ENCODE data around the gene ITGA8. TPM values are rescaled to one million over a fixed set of nuclear protein-coding genes. Genes with fewer than 3 reads are reported as not detected.
"Not testable (repeated sequence)": the region's sequence is repeated elsewhere in the genome, so short reads cannot be mapped to it uniquely, and the experiment has no call there.

The ITGA8 gene
- total RNA-seq, 1 donor from 2014 or later, result 0.13 TPM

DNA sequence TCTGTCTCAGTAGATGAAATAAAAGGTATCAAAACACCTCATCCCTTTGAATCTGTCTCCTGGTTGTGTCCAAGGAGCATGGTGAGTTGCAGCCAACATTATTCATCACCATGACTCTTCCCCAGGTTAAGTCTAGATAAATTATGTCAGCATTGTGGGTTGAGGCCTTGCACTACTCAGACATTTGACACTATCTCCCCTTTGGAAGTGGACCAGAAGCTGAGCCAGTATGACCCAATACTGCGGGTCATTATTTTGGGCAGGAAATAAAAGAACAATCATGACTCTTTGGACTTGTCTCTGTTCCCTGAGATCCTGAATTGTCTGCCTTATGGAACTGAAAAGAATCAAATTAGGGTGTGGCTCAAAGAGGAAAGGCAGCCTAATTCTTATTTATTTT is 180.5 kb downstream of the ITGA8 start:
- TF ChIP-seq, protein P1, sequence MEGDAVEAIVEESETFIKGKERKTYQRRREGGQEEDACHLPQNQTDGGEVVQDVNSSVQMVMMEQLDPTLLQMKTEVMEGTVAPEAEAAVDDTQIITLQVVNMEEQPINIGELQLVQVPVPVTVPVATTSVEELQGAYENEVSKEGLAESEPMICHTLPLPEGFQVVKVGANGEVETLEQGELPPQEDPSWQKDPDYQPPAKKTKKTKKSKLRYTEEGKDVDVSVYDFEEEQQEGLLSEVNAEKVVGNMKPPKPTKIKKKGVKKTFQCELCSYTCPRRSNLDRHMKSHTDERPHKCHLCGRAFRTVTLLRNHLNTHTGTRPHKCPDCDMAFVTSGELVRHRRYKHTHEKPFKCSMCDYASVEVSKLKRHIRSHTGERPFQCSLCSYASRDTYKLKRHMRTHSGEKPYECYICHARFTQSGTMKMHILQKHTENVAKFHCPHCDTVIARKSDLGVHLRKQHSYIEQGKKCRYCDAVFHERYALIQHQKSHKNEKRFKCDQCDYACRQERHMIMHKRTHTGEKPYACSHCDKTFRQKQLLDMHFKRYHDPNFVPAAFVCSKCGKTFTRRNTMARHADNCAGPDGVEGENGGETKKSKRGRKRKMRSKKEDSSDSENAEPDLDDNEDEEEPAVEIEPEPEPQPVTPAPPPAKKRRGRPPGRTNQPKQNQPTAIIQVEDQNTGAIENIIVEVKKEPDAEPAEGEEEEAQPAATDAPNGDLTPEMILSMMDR (IDR thresholded peaks at IDR 0.05; ENCODE audit: insufficient read depth, low read length, poor library complexity, severe bottlenecking), result no peak
- no peak for DNase-seq (ENCODE audit: low read depth)
- no peak overlapping the region for H3K4me3 ChIP-seq (ENCODE audit: low read depth, low read length)
- H3K27me3 ChIP-seq (ENCODE audit: control insufficient read depth, insufficient read depth, low read length), result no peaks in the 10 kb centered on the region
- H3K36me3 ChIP-seq (ENCODE audit: control insufficient read depth, insufficient read depth, low read length), result no peaks in the 10 kb centered on the region

DNA sequence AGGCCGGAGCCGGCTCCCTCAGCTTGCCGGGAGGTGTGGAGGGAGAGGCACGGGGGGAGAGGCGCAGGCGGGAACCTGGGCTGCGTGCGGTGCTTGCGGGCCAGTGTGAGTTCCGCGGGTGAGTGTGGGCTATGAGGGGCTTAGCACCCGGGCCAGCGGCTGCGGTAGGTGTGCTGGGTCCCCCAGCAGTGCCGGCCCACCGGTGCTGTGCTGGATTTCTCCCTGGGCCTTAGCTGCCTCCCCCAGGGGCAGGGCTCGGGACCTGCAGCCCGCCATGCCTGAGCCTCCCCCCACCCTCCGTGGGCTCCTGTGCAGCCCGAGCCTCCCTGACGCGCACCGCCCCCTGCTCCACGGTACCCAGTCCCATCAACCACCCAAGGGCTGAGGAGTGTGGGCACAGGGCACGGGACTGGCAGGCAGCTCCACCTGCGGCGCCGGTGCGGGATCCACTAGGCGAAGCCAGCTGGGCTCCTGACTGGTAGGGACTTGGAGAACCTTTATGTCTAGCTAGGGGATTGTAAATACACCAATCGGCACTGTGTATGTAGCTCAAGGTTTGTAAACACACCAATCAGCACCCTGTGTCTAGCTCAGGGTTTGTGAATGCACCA is 184.7 kb downstream of the ITGA8 start:
- H3K27me3 ChIP-seq (ENCODE audit: control insufficient read depth, insufficient read depth, low read length); H3K4me3 ChIP-seq (ENCODE audit: low read depth, low read length); DNase-seq (ENCODE audit: low read depth); H3K36me3 ChIP-seq (ENCODE audit: control insufficient read depth, insufficient read depth, low read length): not testable (repeated sequence)

DNA sequence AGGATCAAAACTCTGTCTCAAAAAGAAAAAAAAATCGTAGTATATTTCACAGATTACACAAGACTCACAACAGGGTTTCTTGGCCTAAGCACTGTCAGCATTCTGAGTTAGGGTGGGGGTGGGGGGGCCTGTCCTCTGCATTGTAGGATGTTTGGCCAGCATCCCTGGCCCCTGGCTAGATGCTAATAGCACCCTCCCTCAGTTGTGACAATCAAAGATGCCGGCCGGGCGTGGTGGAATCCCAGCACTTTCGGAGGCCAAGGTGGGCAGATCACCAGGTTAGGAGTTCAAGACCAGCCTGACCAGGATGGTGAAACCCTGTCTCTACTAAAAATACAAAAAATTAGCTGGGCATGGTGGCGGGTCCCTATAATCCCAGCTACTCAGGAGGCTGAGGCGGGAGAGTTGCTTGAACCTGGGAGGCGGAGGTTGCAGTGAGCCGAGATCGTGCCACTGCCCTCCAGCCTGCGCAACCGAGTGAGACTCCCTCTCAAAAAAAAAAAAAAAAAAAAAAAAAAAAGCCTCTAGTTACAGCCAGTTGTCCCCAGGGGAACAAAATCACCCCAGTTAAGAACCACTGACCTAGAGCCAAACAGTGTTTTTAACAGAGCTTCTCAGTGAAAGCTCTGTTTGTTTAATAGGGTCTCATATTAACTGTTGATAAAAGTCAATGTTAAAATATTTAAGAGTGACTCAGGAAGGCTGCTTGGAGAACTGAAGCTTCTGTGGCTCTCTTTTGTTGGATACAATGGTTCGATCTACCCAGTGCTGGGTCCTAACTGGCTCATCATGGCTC is 187.6 kb downstream of the ITGA8 start:
- H3K4me3 ChIP-seq (ENCODE audit: low read depth, low read length), result no peak overlapping the region
- no peak for DNase-seq (ENCODE audit: low read depth)
- TF ChIP-seq, protein P1 (IDR thresholded peaks at IDR 0.05; ENCODE audit: insufficient read depth, low read length, poor library complexity, severe bottlenecking), result no peak
- no peaks in the 10 kb centered on the region for H3K36me3 ChIP-seq (ENCODE audit: control insufficient read depth, insufficient read depth, low read length)
- no peaks in the 10 kb centered on the region for H3K27me3 ChIP-seq (ENCODE audit: control insufficient read depth, insufficient read depth, low read length)

DNA sequence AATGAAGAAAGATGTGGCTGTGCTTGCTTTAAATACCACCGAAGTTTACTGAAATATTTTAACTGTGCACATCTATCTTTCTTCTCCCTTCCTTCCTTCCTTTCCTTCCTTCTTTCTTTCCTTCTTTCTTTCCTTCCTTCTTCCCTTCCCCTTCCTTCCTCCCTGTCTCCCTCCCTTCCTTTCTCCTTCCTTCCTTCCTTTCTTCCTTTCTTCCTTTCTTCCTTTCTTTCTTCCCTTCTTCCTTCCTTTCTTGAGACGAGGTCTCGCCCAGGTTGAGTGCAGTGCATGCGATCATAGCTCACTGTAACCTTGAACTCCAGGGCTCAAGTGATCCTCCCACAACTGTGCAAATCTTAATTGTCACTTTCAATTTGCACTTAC is 190.9 kb downstream of the ITGA8 start:
- TF ChIP-seq, protein P1 (IDR thresholded peaks at IDR 0.05; ENCODE audit: insufficient read depth, low read length, poor library complexity, severe bottlenecking), result no peak
- Histone ChIP-seq H3K4me3 (ENCODE audit: low read depth, low read length) (no peak overlapping the region), H3K27me3 (ENCODE audit: control insufficient read depth, insufficient read depth, low read length) (no peaks in the 10 kb centered on the region), H3K36me3 (ENCODE audit: control insufficient read depth, insufficient read depth, low read length) (no peaks in the 10 kb centered on the region)
- no peak for DNase-seq (ENCODE audit: low read depth)

DNA sequence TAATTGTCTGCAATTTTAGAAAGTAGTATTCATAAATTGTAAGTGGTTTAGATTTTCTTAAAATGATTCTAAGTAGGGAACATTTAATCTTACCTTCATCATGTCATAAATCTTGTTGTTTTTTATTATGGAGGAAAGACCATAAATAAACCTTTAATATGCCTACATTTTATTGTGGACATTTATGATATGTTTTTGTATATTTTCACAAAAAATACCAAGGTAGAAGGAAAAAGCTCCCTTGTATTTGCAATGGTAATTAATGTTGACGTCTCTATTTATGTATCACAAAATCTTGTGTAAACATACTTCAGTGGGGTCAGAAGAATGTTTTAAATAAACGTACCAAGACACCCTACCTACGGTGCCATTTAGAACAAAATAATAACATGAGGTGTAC is 193.0 kb downstream of the ITGA8 start:
- TF ChIP-seq, protein P1 (IDR thresholded peaks at IDR 0.05; ENCODE audit: insufficient read depth, low read length, poor library complexity, severe bottlenecking), result no peak
- Histone ChIP-seq H3K36me3 (ENCODE audit: control insufficient read depth, insufficient read depth, low read length) (no peaks in the 10 kb centered on the region), H3K4me3 (ENCODE audit: low read depth, low read length) (no peak overlapping the region), H3K27me3 (ENCODE audit: control insufficient read depth, insufficient read depth, low read length) (no peaks in the 10 kb centered on the region)
- no peak for DNase-seq (ENCODE audit: low read depth)

DNA sequence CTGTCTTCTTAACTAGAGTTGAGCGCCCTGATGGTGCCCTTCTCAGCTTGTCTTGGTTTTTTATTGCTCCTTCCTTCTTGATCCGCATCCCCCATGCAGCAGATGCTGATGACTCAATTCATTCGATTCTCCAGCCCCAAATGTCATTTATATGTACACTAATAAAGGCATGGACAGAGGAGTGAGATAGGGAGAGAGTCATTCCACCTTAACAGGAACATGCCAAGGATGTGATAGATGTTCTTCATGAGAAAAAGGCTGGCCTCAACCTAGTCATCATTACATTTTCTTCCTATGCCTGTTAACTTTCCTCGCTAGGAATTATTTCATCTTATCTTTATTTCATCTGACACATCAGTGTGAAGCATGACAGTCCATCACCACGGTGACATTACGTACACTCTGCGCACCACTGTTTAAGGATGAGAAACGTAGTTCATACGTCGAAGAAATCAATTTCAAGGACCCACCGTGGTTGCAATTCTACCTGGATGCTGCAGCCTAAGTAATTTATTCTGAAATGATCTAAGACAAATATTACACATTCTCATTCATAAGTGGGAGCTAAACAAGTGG is 198.3 kb downstream of the ITGA8 start:
- no peaks in the 10 kb centered on the region for H3K36me3 ChIP-seq (ENCODE audit: control insufficient read depth, insufficient read depth, low read length)
- H3K27me3 ChIP-seq (ENCODE audit: control insufficient read depth, insufficient read depth, low read length), result no peaks in the 10 kb centered on the region
- no peak for DNase-seq (ENCODE audit: low read depth)
- H3K4me3 ChIP-seq (ENCODE audit: low read depth, low read length), result no peak overlapping the region
- TF ChIP-seq, protein P1 (IDR thresholded peaks at IDR 0.05; ENCODE audit: insufficient read depth, low read length, poor library complexity, severe bottlenecking), result no peak

Data from kidney epithelial cell (primary cell).